Erythroblast (primary cell): ENCODE measurements around the gene ALMS1.

Source experiments
- GATA1 ChIP-seq: IDR thresholded peaks from 2 replicates; pipeline ENCODE4 v1.6.1; 2011; ENCODE audit warnings: low read depth, mild to moderate bottlenecking, control low read depth, low read length, moderate library complexity
- POLR2A ChIP-seq: IDR thresholded peaks from 2 replicates; pipeline ENCODE4 v1.6.1; 2011; ENCODE audit warnings: mild to moderate bottlenecking, low read length

GRCh38 chr2:73451263-73451972, 65.8 kb downstream of the ALMS1 start:
- TF ChIP-seq POLR2A = no peak
- TF ChIP-seq GATA1 = no peak
